ENCODE results near the gene DNAJC5. TPM values are rescaled to one million over a fixed set of nuclear protein-coding genes. Genes with fewer than 3 reads are reported as not detected.

The DNAJC5 gene
- total and polyA plus RNA-seq, 12 donors: 19.5 to 52.2 (median 38.3) TPM

DNA sequence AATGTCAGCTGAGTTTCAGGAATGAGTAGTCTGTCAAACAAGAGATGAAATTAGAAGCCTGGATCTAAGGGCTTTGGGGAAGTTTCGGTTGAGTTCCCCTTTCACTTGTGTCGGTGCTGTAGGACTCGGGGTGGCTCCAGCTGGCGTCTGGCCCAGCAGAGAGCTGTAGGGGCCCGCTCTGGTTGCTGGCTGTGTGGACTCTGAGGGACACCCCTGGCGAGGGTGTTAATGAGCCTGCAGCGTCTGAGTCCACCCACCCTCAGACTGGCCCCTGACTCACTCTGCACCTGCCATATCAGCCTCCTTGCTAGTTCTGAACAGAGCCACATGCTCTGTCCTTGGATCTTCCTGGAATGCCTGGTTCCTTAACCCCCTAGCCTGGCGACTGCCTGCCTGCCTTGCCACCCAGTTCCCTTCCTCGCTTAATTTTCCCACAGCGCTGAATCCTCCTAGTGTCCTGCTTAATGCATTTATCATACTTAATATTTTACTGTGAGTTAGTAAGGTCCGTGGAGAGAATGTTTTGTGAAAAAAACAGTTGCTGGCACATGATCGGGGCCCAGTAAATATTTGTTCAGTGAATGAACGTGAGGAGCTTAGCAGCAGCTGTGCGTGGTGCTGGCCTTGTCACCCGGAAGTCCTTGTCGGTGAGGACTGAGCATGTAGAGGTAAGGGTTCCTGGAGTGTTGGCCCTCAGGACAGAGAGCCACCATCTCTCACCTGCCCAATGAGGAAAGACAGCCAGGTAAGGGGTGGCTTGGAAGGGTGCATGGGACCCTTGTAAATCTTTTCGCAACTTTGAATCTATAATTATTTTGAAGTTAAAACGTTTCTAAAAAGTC is 1.6 kb downstream of the DNAJC5 start:
- WGBS, 2 donors: 15 to 16% methylated on average over 18 of the region's 18 CpGs
- H3K4me3 ChIP-seq: peak overlapping the region in 9 of 10 donors; percentile 50 to 70 (median 64)
- H3K4me1 ChIP-seq: peaks cover 11 to 66% (median 48%) of the 10 kb centered on the region in 9 donors
- DNase-seq (peak; percentile 45 to 48), ATAC-seq (peak in 5 of 8 donors; percentile 4 to 13 (median 6))
- H3K27ac ChIP-seq: peak overlapping the region; percentile 60 to 93 (median 85)
- H3K36me3 ChIP-seq: peaks cover 0 to 24% (median 0%) of the 10 kb centered on the region in 9 donors
- intact Hi-C loops (cut with DNase I): loop anchor here in 1 of 10 donors (5.0 kb wide), 1 partner anchor 61 kb away; the partner anchor contains the start of gene UCKL1
- TF ChIP-seq, protein P1, sequence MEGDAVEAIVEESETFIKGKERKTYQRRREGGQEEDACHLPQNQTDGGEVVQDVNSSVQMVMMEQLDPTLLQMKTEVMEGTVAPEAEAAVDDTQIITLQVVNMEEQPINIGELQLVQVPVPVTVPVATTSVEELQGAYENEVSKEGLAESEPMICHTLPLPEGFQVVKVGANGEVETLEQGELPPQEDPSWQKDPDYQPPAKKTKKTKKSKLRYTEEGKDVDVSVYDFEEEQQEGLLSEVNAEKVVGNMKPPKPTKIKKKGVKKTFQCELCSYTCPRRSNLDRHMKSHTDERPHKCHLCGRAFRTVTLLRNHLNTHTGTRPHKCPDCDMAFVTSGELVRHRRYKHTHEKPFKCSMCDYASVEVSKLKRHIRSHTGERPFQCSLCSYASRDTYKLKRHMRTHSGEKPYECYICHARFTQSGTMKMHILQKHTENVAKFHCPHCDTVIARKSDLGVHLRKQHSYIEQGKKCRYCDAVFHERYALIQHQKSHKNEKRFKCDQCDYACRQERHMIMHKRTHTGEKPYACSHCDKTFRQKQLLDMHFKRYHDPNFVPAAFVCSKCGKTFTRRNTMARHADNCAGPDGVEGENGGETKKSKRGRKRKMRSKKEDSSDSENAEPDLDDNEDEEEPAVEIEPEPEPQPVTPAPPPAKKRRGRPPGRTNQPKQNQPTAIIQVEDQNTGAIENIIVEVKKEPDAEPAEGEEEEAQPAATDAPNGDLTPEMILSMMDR (IDR thresholded peaks at IDR 0.05): no peak
- H3K27me3 ChIP-seq: no peaks in the 10 kb centered on the region
- H3K9me3 ChIP-seq: no peaks in the 10 kb centered on the region

DNA sequence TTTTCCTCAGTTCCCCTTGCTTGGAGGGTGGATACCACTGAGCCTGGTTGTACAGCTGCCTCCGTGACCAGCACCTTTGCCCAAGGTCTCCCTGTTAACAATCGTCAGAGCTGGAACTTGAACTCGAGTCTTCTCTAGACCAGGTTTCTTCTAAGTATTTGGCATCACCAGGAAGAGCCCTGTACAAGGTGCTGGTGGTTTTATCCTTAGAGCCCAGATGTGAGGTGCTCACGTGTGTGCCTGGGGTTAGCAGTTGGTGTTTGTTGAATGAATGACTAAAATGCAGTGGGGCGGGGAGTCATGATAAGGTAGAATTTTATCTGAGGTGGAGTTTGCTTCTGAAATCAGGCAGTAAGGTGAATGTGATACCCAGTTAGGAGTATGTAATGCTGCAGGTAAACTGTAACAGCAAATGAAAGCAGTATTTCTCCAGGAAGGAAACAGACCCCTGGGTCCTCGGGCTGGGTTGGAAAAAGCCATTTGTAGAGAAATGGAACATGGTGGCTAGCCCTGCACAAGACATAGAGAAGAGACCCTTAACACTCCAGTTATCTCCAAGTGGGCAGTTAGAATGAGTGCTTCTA is 3.1 kb downstream of the DNAJC5 start:
- H3K9me3 ChIP-seq: no peaks in the 10 kb centered on the region
- no peaks in the 10 kb centered on the region for H3K27me3 ChIP-seq
- DNase-seq (no peak), ATAC-seq (no peak)
- intact Hi-C loops (cut with DNase I): loop anchor here in 1 of 10 donors (5.0 kb wide), 1 partner anchor 59 kb away; the partner anchor contains the start of gene UCKL1
- H3K27ac ChIP-seq: peak overlapping the region in 3 of 10 donors; percentile 88 to 93 (median 92)
- H3K4me3 ChIP-seq: no peak overlapping the region
- 89 to 90% methylated on average over 6 of the region's 6 CpGs for WGBS, 2 donors
- TF ChIP-seq, protein P1 (IDR thresholded peaks at IDR 0.05): no peak
- H3K4me1 ChIP-seq: peaks cover 11 to 78% (median 48%) of the 10 kb centered on the region in 9 donors
- H3K36me3 ChIP-seq: peaks cover 0 to 22% (median 0%) of the 10 kb centered on the region in 9 donors

DNA sequence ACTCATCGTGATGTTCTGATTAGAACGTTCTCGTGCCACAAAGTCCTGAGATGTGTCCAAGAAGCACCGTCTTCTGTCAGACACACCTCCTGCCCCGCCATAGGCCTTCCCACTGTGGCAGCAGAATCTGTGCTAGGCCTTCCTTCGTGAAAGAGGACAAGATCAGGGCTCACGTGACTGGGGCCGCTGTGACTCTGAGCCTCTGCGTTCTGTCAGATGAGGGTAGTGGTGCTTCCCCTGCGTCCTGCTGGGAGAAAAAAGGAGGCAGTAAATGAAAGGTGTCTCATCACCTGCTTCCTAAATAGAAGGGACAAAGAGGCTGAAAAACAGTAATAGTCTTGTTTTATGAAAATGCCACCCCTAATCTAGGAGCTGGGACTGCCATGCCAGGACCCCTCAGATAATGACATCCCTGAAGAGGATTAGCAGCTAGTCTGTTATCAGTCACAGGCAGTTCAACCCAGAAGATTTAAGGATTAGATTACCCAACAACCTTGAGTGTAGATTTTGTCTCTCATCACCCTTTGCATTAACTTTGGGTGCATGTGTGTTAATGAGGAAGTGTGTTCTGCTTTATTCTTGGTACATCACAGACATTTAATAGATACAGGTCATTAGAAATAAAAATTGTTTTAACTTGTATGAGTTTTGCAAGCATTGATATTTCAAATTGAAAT is 4.1 kb downstream of the DNAJC5 start:
- no peaks in the 10 kb centered on the region for H3K27me3 ChIP-seq
- intact Hi-C loops (cut with DNase I): loop anchor here in 1 of 10 donors (5.0 kb wide), 1 partner anchor 58 kb away; the partner anchor contains the start of gene UCKL1
- H3K27ac ChIP-seq: peak overlapping the region in 7 of 10 donors; percentile 1 to 93 (median 23)
- TF ChIP-seq, protein P1 (IDR thresholded peaks at IDR 0.05): no peak
- H3K36me3 ChIP-seq: peaks cover 0 to 24% (median 0%) of the 10 kb centered on the region in 9 donors
- 61 to 62% methylated on average over 10 of the region's 10 CpGs for WGBS, 2 donors
- no peak overlapping the region for H3K4me3 ChIP-seq
- DNase-seq: no peak
- no peak for ATAC-seq
- peaks cover 10 to 86% (median 49%) of the 10 kb centered on the region in 9 donors for H3K4me1 ChIP-seq
- H3K9me3 ChIP-seq: no peaks in the 10 kb centered on the region

DNA sequence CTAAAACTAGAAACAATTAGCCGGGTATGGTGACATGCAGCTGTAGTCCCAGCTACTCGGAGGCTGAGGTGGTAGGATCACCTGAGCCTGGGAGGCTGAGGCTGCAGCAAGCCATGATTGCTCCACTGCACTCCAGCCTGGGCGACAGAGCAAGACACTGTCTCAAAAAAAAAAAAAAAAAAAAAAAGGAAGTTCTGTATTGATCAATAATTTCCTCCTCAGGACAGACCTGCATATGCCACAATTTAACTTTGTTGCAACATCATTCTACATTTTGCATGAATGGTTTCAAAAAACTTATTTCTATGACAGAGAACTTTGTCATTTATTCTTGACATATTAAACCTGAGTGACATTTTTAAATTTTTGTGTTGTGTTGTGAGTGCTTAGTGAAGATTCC is 5.5 kb downstream of the DNAJC5 start:
- 77 to 85% methylated on average over 3 of the region's 3 CpGs for WGBS, 2 donors
- no peak for ATAC-seq
- Histone ChIP-seq H3K4me1 (peaks cover 7 to 84% (median 41%) of the 10 kb centered on the region in 9 donors), H3K9me3 (no peaks in the 10 kb centered on the region), H3K4me3 (peak overlapping the region in 1 of 10 donors; percentile 4), H3K27ac (peak overlapping the region in 1 of 10 donors; percentile 59), H3K27me3 (no peaks in the 10 kb centered on the region), H3K36me3 (peaks cover 0 to 28% (median 0%) of the 10 kb centered on the region in 9 donors)
- no peak for DNase-seq
- TF ChIP-seq, protein P1 (IDR thresholded peaks at IDR 0.05): no peak
- intact Hi-C loops (cut with DNase I): loop anchor here in 2 of 10 donors (10.0 kb wide), 1 partner anchor 74 kb away; the partner anchor contains the start of gene SAMD10 (in 2 of the 2)

Measured in heart right ventricle (tissue), 16 donors.